Measurements from ENCODE around the gene BRD7.

The BRD7 gene

GRCh38 chr16:50400312-50400966 is 31.7 kb upstream of the BRD7 start:
- no peak for DNase-seq (ENCODE audit: extremely low read depth, insufficient read length)
- Histone ChIP-seq H3K27me3 (replicated peaks; ENCODE audit: control insufficient read depth, insufficient read depth, low read length) (no peaks in the 10 kb centered on the region; the same call in 1 of the 2 replicates), H3K36me3 (ENCODE audit: control insufficient read depth, insufficient read depth, low read length) (no peaks in the 10 kb centered on the region), H3K4me3 (replicated peaks; ENCODE audit: low read depth, low read length) (no peak overlapping the region)
- no peak for TF ChIP-seq CTCF (IDR thresholded peaks at IDR 0.05; ENCODE audit: insufficient read depth, low read length, poor library complexity, severe bottlenecking)

- DNase-seq (ENCODE audit: extremely low read depth, insufficient read length): no peak
- H3K4me3 ChIP-seq (replicated peaks; ENCODE audit: low read depth, low read length): no peak overlapping the region
- no peaks in the 10 kb centered on the region for H3K36me3 ChIP-seq (ENCODE audit: control insufficient read depth, insufficient read depth, low read length)
- H3K27me3 ChIP-seq (replicated peaks; ENCODE audit: control insufficient read depth, insufficient read depth, low read length): no peaks in the 10 kb centered on the region
- no peak for TF ChIP-seq CTCF (IDR thresholded peaks at IDR 0.05; ENCODE audit: insufficient read depth, low read length, poor library complexity, severe bottlenecking)
These were observed 30.6 kb upstream of the BRD7 start for GRCh38 chr16:50399411-50399810.

- no peak for TF ChIP-seq CTCF (IDR thresholded peaks at IDR 0.05; ENCODE audit: insufficient read depth, low read length, poor library complexity, severe bottlenecking)
- no peak overlapping the region for H3K4me3 ChIP-seq (replicated peaks; ENCODE audit: low read depth, low read length)
- H3K36me3 ChIP-seq (ENCODE audit: control insufficient read depth, insufficient read depth, low read length): no peaks in the 10 kb centered on the region
- no peaks in the 10 kb centered on the region for H3K27me3 ChIP-seq (replicated peaks; ENCODE audit: control insufficient read depth, insufficient read depth, low read length)
- no peak for DNase-seq (ENCODE audit: extremely low read depth, insufficient read length)
These were observed 29.5 kb upstream of the BRD7 start for GRCh38 chr16:50398336-50398735.

GRCh38 chr16:50396761-50397535 is 28.2 kb upstream of the BRD7 start:
- no peak for TF ChIP-seq CTCF (IDR thresholded peaks at IDR 0.05; ENCODE audit: insufficient read depth, low read length, poor library complexity, severe bottlenecking)
- no peaks in the 10 kb centered on the region for H3K27me3 ChIP-seq (replicated peaks; ENCODE audit: control insufficient read depth, insufficient read depth, low read length)
- no peak overlapping the region for H3K4me3 ChIP-seq (replicated peaks; ENCODE audit: low read depth, low read length)
- no peaks in the 10 kb centered on the region for H3K36me3 ChIP-seq (ENCODE audit: control insufficient read depth, insufficient read depth, low read length)
- DNase-seq (ENCODE audit: extremely low read depth, insufficient read length): no peak

- no peak overlapping the region for H3K4me3 ChIP-seq (replicated peaks; ENCODE audit: low read depth, low read length)
- no peak for TF ChIP-seq CTCF (IDR thresholded peaks at IDR 0.05; ENCODE audit: insufficient read depth, low read length, poor library complexity, severe bottlenecking)
- no peaks in the 10 kb centered on the region for H3K27me3 ChIP-seq (replicated peaks; ENCODE audit: control insufficient read depth, insufficient read depth, low read length)
- H3K36me3 ChIP-seq (ENCODE audit: control insufficient read depth, insufficient read depth, low read length): no peaks in the 10 kb centered on the region
- DNase-seq (ENCODE audit: extremely low read depth, insufficient read length): peak; percentile 43
These were observed 27.2 kb upstream of the BRD7 start for GRCh38 chr16:50395763-50396710.

All from GM06990 (cell line).